ENCODE data around the gene UBP1.

UBP1 gene

DNA sequence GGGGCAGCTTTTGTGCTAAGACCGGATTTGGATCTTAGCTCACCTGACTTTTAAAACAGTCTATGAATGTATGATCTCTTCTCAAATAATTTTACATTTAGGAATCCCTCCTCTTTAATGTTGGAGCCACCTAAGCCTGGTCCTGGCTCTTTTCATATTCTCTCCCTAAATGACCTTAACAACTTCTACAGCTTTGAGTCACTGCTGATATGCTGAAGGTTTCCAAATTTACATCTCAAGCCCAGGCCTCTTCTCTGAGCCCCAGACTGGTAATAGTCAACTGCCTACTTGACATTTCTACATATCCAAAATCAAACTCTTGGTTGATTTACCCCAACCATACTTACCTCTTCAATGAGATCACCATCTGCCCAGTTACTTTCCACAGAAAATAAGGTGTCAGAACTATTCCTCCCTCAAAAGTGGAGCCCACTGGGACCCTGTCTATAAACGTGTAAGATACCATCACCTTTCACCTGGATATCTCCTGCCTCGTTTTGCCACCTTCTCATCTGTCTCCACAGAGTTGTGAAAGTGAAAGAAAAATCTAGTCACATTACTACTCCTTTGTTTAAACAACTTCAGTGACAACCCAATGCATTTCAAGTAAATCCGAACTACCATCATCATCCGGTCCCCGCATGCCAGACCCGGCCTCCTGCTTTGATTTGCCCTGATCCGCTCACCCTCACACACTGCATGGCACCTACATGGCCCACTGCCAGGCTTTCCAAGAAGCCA is 48.8 kb downstream of the UBP1 start:
- TF ChIP-seq ZFX (IDR thresholded peaks at IDR 0.05; ENCODE audit: borderline replicate concordance) (no peak), CTCF (IDR thresholded peaks at IDR 0.05) (no peak)
- no peak overlapping the region for H3K27ac ChIP-seq

- H3K27ac ChIP-seq, result no peak overlapping the region
- no peak for TF ChIP-seq CTCF (IDR thresholded peaks at IDR 0.05)
- TF ChIP-seq ZFX (IDR thresholded peaks at IDR 0.05; ENCODE audit: borderline replicate concordance), result no peak
Observed at GRCh38 chr3:33389908-33390307, 50.3 kb downstream of the UBP1 start.

GRCh38 chr3:33388374-33389100 is 51.7 kb downstream of the UBP1 start:
- H3K27ac ChIP-seq, result no peak overlapping the region
- TF ChIP-seq ZFX (IDR thresholded peaks at IDR 0.05; ENCODE audit: borderline replicate concordance) (no peak), CTCF (IDR thresholded peaks at IDR 0.05) (no peak)

- no peak for TF ChIP-seq CTCF (IDR thresholded peaks at IDR 0.05)
- no peak for TF ChIP-seq ZFX (IDR thresholded peaks at IDR 0.05; ENCODE audit: borderline replicate concordance)
- H3K27ac ChIP-seq, result no peak overlapping the region
Observed at GRCh38 chr3:33386631-33387030, 53.6 kb downstream of the UBP1 start.

GRCh38 chr3:33385423-33385822 is 54.8 kb downstream of the UBP1 start:
- no peak overlapping the region for H3K27ac ChIP-seq
- TF ChIP-seq CTCF (IDR thresholded peaks at IDR 0.05) (no peak), ZFX (IDR thresholded peaks at IDR 0.05; ENCODE audit: borderline replicate concordance) (no peak)

- no peak overlapping the region for H3K27ac ChIP-seq
- TF ChIP-seq CTCF (IDR thresholded peaks at IDR 0.05), result no peak
- no peak for TF ChIP-seq ZFX (IDR thresholded peaks at IDR 0.05; ENCODE audit: borderline replicate concordance)
Observed at GRCh38 chr3:33383951-33384350, 56.3 kb downstream of the UBP1 start.

GRCh38 chr3:33380653-33381052 is 59.6 kb downstream of the UBP1 start:
- TF ChIP-seq ZFX (IDR thresholded peaks at IDR 0.05; ENCODE audit: borderline replicate concordance) (no peak), CTCF (IDR thresholded peaks at IDR 0.05) (no peak)

More at GRCh38 chr3:33380653-33381052, 59.6 kb downstream of the UBP1 start:
- H3K27ac ChIP-seq, result no peak overlapping the region
